HCT116 (cell line): Measurements from ENCODE around the gene CBFA2T3. TPM values are rescaled to one million over a fixed set of nuclear protein-coding genes. Genes with fewer than 3 reads are reported as not detected.

Experiments used
- ATAC-seq: fragments of 200-7000 bp; cut with Tn5 transposase; 2 replicates; pipeline ENCODE4 v1.9.1; 2020; ENCODE audit warnings: mild to moderate bottlenecking, moderate library complexity
- BruUV-seq: library from RNA; stranded (reverse); fragments of 400-500 nt; replicated peaks from 2 replicates; lab custom pipeline; 2021; lab: Mats Ljungman, UMichigan
- CTCF ChIA-PET: fragments of 300-600 bp; sonication (Branson Sonifier 250); formaldehyde crosslinking; loops from one replicate; lab custom pipeline; 2021; ENCODE audit warnings: antibody characterized with exemption; lab: Charles Lee
- POLR2A ChIA-PET: fragments of 300-600, 350-600 bp; sonication (Branson Sonifier 250); formaldehyde crosslinking; loops from one replicate; lab custom pipeline; 2021; ENCODE audit warnings: antibody characterized with exemption; lab: Charles Lee
- RAD21 ChIA-PET, 2 experiments: fragments of 300-600 bp; sonication (Branson Sonifier 250); formaldehyde crosslinking; loops; one replicate each; lab custom pipeline; 2023; ENCODE audit warnings: low total read pairs in 2 of 2; ENCODE audit not compliant: uncharacterized antibody in 2 of 2, unreplicated experiment in 2 of 2, low non-redundant PET in 1 of 2; lab: Charles Lee
- DNase-seq: peaks from one replicate; pipeline ENCODE4 v3.0.0-alpha.2; 2010; ENCODE audit warnings: low read depth, low spot score
- H2AFZ ChIP-seq: fragments of 200-600 bp; shearing (Covaris generic), sonication (generic); 2 replicates; pipeline ENCODE4 v1.6.1; 2017; ENCODE audit warnings: low read depth, mixed run types, mixed read lengths, antibody characterized with exemption, low read length; ENCODE audit not compliant: poor library complexity, severe bottlenecking
- H3K27ac ChIP-seq: 2 replicates; pipeline ENCODE4 v1.5.1; 2012; ENCODE audit warnings: low read depth, low read length
- H3K27me3 ChIP-seq: fragments of 200-600 bp; sonication (generic); 2 replicates; pipeline ENCODE4 v1.6.1; 2016; ENCODE audit warnings: mixed run types, low read length, mixed read lengths; ENCODE audit not compliant: insufficient read depth
- H3K36me3 ChIP-seq, 2 experiments: fragments of 200-500 bp in 1 of 2; fragments of 200-600 bp in 1 of 2; sonication (Bioruptor generic) in 1 of 2; sonication (generic) in 1 of 2; 2 replicates each; pipeline versions ENCODE4 v1.5.1 to v1.6.1; 2014 to 2016; ENCODE audit warnings: low read length in 2 of 2, inconsistent platforms in 1 of 2, mixed read lengths in 1 of 2, mixed run types in 1 of 2; ENCODE audit not compliant: insufficient read depth in 2 of 2, control insufficient read depth in 1 of 2
- H3K4me1 ChIP-seq, 2 experiments: fragments of 200-600 bp in 1 of 2; sonication (generic) in 1 of 2; 2 replicates each; pipeline versions ENCODE4 v1.5.1 to v1.6.1; 2012 to 2017; ENCODE audit warnings: low read length in 2 of 2, inconsistent platforms in 1 of 2, mild to moderate bottlenecking in 1 of 2, mixed read lengths in 1 of 2, mixed run types in 1 of 2, moderate library complexity in 1 of 2; ENCODE audit not compliant: insufficient read depth in 2 of 2, control insufficient read depth in 1 of 2
- H3K4me2 ChIP-seq: fragments of 200-600 bp; sonication (generic); 2 replicates; pipeline ENCODE4 v1.6.1; 2017; ENCODE audit warnings: mixed run types, low read length, mixed read lengths
- H3K4me3 ChIP-seq, 2 experiments: fragments of 200-600 bp in 1 of 2; sonication (generic) in 1 of 2; replicated peaks in 1 of 2; 2 replicates each; pipeline ENCODE4 v1.5.1; 2011 to 2016; ENCODE audit warnings: low read length in 2 of 2, control low read depth in 1 of 2, low read depth in 1 of 2, mild to moderate bottlenecking in 1 of 2, mixed read lengths in 1 of 2, mixed run types in 1 of 2
- H3K79me2 ChIP-seq: fragments of 200-600 bp; sonication (generic); 2 replicates; pipeline ENCODE4 v1.6.1; 2017; ENCODE audit warnings: mild to moderate bottlenecking, mixed run types, low read length, moderate library complexity, mixed read lengths; ENCODE audit not compliant: insufficient read depth
- H3K9ac ChIP-seq: fragments of 200-600 bp; sonication (generic); 2 replicates; pipeline ENCODE4 v1.6.1; 2016; ENCODE audit warnings: low read length, mixed read lengths
- H3K9me2 ChIP-seq: fragments of 200-600 bp; sonication (generic), shearing (Covaris generic); 2 replicates; pipeline ENCODE4 v1.6.1; 2017; ENCODE audit warnings: mixed run types, mild to moderate bottlenecking, moderate library complexity; ENCODE audit not compliant: insufficient read depth
- H3K9me3 ChIP-seq, 2 experiments: fragments of 200-500 bp in 1 of 2; fragments of 200-600 bp in 1 of 2; sonication (Bioruptor generic) in 1 of 2; sonication (generic) in 1 of 2; 2 replicates each; pipeline ENCODE4 v1.6.1; 2014 to 2017; ENCODE audit warnings: low read length in 2 of 2, mixed read lengths in 2 of 2, inconsistent platforms in 1 of 2, low read depth in 1 of 2, mild to moderate bottlenecking in 1 of 2, mixed run types in 1 of 2, moderate library complexity in 1 of 2; ENCODE audit not compliant: control insufficient read depth in 1 of 2, insufficient read depth in 1 of 2
- H4K20me1 ChIP-seq: fragments of 200-600 bp; sonication (generic), shearing (Covaris generic); 2 replicates; pipeline ENCODE4 v1.6.1; 2017; ENCODE audit warnings: mixed run types, mild to moderate bottlenecking, moderate library complexity; ENCODE audit not compliant: insufficient read depth
- EZH2 ChIP-seq: fragments of 200-600 bp; sonication (generic); IDR thresholded peaks from 2 replicates; pipeline ENCODE4 v1.6.1; 2017; ENCODE audit warnings: antibody characterized with exemption, mixed run types
- FOSL1 ChIP-seq: IDR thresholded peaks from 2 replicates; pipeline ENCODE4 v1.6.1; 2012; ENCODE audit warnings: low read depth
- JUND ChIP-seq: IDR thresholded peaks from 2 replicates; pipeline ENCODE4 v1.6.1; 2012
- POLR2AphosphoS5 ChIP-seq: IDR thresholded peaks from 2 replicates; pipeline ENCODE4 v1.6.1; 2011; ENCODE audit warnings: mild to moderate bottlenecking, low read depth, low read length, moderate library complexity
- YY1 ChIP-seq: IDR thresholded peaks from 2 replicates; pipeline ENCODE4 v1.6.1; 2011; ENCODE audit warnings: low read length, low read depth, moderate library complexity, mild to moderate bottlenecking; ENCODE audit not compliant: insufficient replicate concordance; ENCODE audit errors: extremely low read depth
- ZFX ChIP-seq: fragments of 450-650 bp; IDR thresholded peaks from 2 replicates; pipeline ENCODE4 v1.6.1; 2017
- intact Hi-C: fragments of 100-400 bp; cut with micrococcal nuclease; formaldehyde crosslinking; loops from 2 replicates; pipeline ENCODE4 v1.10.0; 2022
- total RNA-seq: library from RNA; stranded (reverse); gene quantifications from one replicate; pipeline ENCODE4 v1.2.1, GENCODE V29; 2021; ENCODE audit not compliant: unreplicated experiment
- TF ChIP-seq, protein P1 (sequence below): IDR thresholded peaks from 2 replicates; pipeline ENCODE4 v1.6.1; 2012
- TF ChIP-seq, protein P2 (sequence below): IDR thresholded peaks from 2 replicates; pipeline ENCODE4 v1.6.1; 2012
- TF ChIP-seq, protein P3 (sequence below): IDR thresholded peaks from 2 replicates; pipeline ENCODE4 v1.6.1; 2012; ENCODE audit warnings: low read depth
- TF ChIP-seq, protein P4 (sequence below): IDR thresholded peaks from 2 replicates; pipeline ENCODE4 v1.6.1; 2011; ENCODE audit warnings: mild to moderate bottlenecking, low read length, moderate library complexity; ENCODE audit not compliant: insufficient replicate concordance; ENCODE audit errors: extremely low read depth

Gene CBFA2T3
- total RNA-seq, 1 experiment from 2014 or later = 19.1 TPM

DNA sequence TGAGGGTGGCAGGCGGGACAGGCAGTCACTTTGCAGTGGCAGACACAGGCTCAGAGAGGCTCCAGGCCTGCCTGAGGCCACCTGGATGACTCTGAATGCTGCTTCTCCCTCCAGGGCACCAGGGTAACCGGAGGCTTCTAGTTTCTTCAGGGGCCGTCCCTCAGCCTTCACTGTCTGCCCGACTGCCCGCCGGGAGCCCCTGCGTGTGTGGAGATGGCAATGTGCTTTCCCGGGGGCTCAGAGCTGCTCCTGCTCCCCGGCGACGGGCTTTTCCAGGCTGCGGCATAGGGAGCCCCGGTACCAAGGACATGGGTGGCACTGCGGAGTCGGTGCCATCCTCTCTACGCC lies 51.5 kb downstream of the CBFA2T3 start:
- Histone ChIP-seq H3K36me3 (no peaks in the 10 kb centered on the region), H3K9me2 (no peaks in the 10 kb centered on the region), H3K27me3 (no peaks in the 10 kb centered on the region), H3K4me1 (peaks cover 52 to 72% of the 10 kb centered on the region in 2 experiments), H3K4me3 (peak overlapping the region; percentile 14 to 39; a peak in 2 of 4 replicates), H2AFZ (no peak overlapping the region), H4K20me1 (no peaks in the 10 kb centered on the region), H3K9ac (peak overlapping the region; percentile 58), H3K9me3 (no peaks in the 10 kb centered on the region; a peak in 1 of 4 replicates), H3K4me2 (peak overlapping the region; percentile 83), H3K27ac (peak overlapping the region; percentile 71), H3K79me2 (no peaks in the 10 kb centered on the region; the same call in 1 of the 2 replicates)
- CTCF ChIA-PET = interaction anchor here (1.4 kb wide), 1 partner anchor 16 kb away, joined by 3 read pairs; no protein-coding TSS in a partner anchor
- DNase-seq (no peak), ATAC-seq (no peak)
- TF ChIP-seq, protein P1, sequence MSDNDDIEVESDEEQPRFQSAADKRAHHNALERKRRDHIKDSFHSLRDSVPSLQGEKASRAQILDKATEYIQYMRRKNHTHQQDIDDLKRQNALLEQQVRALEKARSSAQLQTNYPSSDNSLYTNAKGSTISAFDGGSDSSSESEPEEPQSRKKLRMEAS = no peak
- TF ChIP-seq, protein P2, sequence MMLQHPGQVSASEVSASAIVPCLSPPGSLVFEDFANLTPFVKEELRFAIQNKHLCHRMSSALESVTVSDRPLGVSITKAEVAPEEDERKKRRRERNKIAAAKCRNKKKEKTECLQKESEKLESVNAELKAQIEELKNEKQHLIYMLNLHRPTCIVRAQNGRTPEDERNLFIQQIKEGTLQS = no peak
- BruUV-seq = no TSS peak
- POLR2A ChIA-PET = no interaction called here
- RAD21 ChIA-PET = no interaction called here
- intact Hi-C loops = loop anchor here (1.0 kb wide), 1 partner anchor 291 kb away; no protein-coding TSS in a partner anchor

DNA sequence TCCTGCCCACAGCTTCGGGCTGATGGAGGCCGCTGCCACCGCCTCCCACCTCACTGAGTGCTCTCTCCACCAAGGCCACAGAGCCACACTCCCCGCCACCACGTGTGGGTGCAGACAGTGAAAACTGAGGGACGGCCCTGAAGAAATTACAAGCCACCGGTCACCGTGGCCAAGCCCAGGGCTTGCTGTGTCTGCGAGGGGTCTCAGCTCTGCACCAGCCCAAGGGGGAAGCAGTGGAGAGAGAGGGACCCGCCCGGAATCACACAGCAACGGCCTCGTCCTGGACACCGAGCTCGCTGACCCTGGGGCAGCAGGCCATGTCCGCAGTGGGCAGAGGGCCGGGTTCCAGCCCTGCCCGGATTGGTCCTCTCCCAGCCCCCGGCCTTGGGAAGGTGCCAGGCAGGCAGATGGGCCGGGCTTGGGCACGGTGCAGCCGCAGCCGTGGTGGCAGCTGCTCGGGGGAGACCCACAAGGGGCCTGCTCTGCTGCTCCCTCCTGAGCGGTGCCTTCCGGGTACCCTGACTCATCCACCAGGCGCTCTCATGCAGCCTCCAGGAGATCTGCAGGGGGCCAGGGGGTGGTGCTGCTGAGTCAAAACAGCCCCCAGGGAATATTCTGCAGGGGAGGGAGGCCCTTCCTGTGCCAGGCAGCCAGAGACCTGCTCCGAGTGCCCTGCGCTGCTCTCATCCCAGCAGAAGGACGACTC lies 52.0 kb downstream of the CBFA2T3 start:
- intact Hi-C loops = loop anchor here (1.0 kb wide), 1 partner anchor 291 kb away; no protein-coding TSS in a partner anchor
- peak overlapping the region; percentile 58 for H3K9ac ChIP-seq
- TF ChIP-seq, protein P2 = no peak
- TF ChIP-seq FOSL1 = no peak
- TF ChIP-seq, protein P3, sequence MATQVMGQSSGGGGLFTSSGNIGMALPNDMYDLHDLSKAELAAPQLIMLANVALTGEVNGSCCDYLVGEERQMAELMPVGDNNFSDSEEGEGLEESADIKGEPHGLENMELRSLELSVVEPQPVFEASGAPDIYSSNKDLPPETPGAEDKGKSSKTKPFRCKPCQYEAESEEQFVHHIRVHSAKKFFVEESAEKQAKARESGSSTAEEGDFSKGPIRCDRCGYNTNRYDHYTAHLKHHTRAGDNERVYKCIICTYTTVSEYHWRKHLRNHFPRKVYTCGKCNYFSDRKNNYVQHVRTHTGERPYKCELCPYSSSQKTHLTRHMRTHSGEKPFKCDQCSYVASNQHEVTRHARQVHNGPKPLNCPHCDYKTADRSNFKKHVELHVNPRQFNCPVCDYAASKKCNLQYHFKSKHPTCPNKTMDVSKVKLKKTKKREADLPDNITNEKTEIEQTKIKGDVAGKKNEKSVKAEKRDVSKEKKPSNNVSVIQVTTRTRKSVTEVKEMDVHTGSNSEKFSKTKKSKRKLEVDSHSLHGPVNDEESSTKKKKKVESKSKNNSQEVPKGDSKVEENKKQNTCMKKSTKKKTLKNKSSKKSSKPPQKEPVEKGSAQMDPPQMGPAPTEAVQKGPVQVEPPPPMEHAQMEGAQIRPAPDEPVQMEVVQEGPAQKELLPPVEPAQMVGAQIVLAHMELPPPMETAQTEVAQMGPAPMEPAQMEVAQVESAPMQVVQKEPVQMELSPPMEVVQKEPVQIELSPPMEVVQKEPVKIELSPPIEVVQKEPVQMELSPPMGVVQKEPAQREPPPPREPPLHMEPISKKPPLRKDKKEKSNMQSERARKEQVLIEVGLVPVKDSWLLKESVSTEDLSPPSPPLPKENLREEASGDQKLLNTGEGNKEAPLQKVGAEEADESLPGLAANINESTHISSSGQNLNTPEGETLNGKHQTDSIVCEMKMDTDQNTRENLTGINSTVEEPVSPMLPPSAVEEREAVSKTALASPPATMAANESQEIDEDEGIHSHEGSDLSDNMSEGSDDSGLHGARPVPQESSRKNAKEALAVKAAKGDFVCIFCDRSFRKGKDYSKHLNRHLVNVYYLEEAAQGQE = no peak
- TF ChIP-seq, protein P4, sequence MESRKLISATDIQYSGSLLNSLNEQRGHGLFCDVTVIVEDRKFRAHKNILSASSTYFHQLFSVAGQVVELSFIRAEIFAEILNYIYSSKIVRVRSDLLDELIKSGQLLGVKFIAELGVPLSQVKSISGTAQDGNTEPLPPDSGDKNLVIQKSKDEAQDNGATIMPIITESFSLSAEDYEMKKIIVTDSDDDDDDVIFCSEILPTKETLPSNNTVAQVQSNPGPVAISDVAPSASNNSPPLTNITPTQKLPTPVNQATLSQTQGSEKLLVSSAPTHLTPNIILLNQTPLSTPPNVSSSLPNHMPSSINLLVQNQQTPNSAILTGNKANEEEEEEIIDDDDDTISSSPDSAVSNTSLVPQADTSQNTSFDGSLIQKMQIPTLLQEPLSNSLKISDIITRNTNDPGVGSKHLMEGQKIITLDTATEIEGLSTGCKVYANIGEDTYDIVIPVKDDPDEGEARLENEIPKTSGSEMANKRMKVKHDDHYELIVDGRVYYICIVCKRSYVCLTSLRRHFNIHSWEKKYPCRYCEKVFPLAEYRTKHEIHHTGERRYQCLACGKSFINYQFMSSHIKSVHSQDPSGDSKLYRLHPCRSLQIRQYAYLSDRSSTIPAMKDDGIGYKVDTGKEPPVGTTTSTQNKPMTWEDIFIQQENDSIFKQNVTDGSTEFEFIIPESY = no peak
- no peak for TF ChIP-seq JUND
- no peak for TF ChIP-seq YY1
- peak; percentile 59 for TF ChIP-seq POLR2AphosphoS5
- TF ChIP-seq ZFX = 0 out of 2 replicates have a peak, but pooled peaks have one; percentile 19
- no peak for TF ChIP-seq EZH2

More for the DNA sequence above, 52.0 kb downstream of the CBFA2T3 start:
- BruUV-seq = no TSS peak
- Histone ChIP-seq H3K4me2 (peak overlapping the region; percentile 83), H3K9me2 (no peaks in the 10 kb centered on the region), H3K27ac (peak overlapping the region; percentile 71), H4K20me1 (no peaks in the 10 kb centered on the region), H3K4me1 (peaks cover 53 to 74% of the 10 kb centered on the region in 2 experiments), H3K36me3 (no peaks in the 10 kb centered on the region), H3K27me3 (no peaks in the 10 kb centered on the region), H3K4me3 (peak overlapping the region; percentile 14 to 39; a peak in 2 of 4 replicates), H3K79me2 (no peaks in the 10 kb centered on the region; the same call in 1 of the 2 replicates), H2AFZ (no peak overlapping the region), H3K9me3 (no peaks in the 10 kb centered on the region)
- CTCF ChIA-PET = interaction anchor here (1.4 kb wide), 1 partner anchor 16 kb away, joined by 3 read pairs; no protein-coding TSS in a partner anchor
- RAD21 ChIA-PET = interaction anchor here in 1 of 2 experiments (0.8 kb wide), 1 partner anchor 68 kb away, joined by 3 read pairs; no protein-coding TSS in a partner anchor
- POLR2A ChIA-PET = no interaction called here
- DNase-seq (peak; percentile 72), ATAC-seq (peak; percentile 69)
